Glomerular endothelial cell (primary cell): ENCODE data around the gene ANKDD1A. TPM values are rescaled to one million over a fixed set of nuclear protein-coding genes. Genes with fewer than 3 reads are reported as not detected.
A peak's percentile ranks its signal among the peaks of the same experiment; 100 is the strongest.

Experiments
- DNase-seq: peaks from one replicate; pipeline ENCODE4 v3.0.0-alpha.2; 2011; ENCODE audit warnings: low read depth, low spot score; ENCODE audit errors: extremely low read depth
- total RNA-seq: library from RNA; depleted of rRNA; stranded (reverse); fragments of >200 nt; gene quantifications from 2 replicates; pipeline ENCODE4 v1.2.3, GENCODE V29; 2015

ANKDD1A gene
- total RNA-seq, 1 donor from 2014 or later, result 6.2 TPM

GRCh38 chr15:64959128-64959527 is 47.4 kb downstream of the ANKDD1A start:
- DNase-seq, result no peak

DNA sequence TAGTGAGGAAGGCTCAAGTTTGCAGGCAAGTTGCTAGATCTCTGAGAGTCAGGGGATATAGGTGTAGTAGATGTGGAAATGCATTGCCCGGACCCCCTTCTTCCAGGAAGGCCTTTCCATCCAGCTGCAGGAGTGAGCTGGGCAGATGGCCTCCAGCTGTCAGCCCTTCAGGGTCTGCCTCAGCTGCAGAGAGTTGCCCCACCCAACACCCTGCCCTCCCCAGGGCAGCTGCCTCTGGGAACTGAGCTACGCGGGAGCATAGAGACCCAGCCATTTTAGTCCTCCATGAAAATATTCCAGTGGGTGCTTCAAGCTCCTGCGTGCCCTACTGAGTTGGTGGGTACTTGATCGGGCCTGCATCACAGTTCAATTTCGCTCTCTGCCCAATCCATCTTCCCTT is 48.5 kb downstream of the ANKDD1A start:
- no peak for DNase-seq

- DNase-seq, result no peak
Measured at GRCh38 chr15:64961013-64961412, 49.3 kb downstream of the ANKDD1A start.

- no peak for DNase-seq
Measured at GRCh38 chr15:64969401-64969800, 57.7 kb downstream of the ANKDD1A start.

- DNase-seq, result no peak
Measured at GRCh38 chr15:64970698-64971097, 59.0 kb downstream of the ANKDD1A start.

- DNase-seq, result no peak
Measured at GRCh38 chr15:64975390-64975789, 63.7 kb downstream of the ANKDD1A start.

DNA sequence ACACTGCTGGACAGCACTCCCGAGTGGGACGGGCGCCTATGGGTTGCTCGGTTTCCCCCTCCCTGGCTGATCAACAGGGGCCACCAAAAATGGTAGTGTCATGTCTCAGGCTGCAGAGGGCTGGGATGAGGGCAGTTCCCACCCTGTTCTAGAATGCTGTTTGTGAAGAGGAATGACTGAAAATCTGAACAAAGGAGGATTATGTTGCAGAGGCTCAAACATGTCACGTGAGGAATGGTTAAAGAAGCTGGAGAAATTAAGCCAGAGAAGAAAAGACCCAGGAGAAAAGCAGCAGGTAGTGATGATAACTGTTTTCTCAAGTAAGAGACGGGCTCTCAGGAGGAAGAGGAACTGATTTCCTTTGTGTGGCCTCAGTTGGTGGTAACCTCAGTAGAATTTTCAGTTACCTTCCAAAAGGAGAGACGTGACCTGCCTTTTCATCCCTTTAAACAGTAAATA is 67.6 kb downstream of the ANKDD1A start:
- no peak for DNase-seq

DNA sequence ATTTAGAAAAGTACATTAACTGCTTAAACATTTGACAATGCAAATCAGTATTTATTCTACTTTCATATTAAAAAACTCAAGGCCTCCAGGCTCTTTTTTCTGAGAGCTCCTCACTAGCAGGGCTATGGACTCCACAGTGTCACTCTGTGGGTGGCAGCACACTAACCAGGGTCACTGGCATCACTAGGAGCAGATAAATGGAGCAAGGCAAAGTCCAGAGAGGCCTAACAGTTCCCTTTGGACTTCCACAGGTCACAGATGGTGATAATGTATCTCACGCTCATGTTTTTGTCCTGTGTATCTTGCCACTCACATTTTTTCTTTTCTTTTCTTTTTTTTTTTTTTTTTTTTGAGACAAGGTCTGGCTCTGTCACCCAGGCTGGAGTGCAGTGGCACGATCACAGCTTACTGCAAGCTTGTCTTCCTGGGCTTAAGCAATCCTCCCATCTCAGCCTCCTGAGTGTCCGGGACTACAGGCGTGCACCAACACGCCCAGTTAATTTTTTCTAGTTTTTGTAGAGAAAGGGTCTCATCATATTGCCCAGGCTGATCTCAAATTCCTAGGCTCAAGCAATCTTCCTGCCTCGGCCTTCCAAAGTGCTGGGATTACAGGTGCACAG is 70.2 kb downstream of the ANKDD1A start:
- no peak for DNase-seq

GRCh38 chr15:64982472-64982871 is 70.8 kb downstream of the ANKDD1A start:
- DNase-seq, result no peak

DNA sequence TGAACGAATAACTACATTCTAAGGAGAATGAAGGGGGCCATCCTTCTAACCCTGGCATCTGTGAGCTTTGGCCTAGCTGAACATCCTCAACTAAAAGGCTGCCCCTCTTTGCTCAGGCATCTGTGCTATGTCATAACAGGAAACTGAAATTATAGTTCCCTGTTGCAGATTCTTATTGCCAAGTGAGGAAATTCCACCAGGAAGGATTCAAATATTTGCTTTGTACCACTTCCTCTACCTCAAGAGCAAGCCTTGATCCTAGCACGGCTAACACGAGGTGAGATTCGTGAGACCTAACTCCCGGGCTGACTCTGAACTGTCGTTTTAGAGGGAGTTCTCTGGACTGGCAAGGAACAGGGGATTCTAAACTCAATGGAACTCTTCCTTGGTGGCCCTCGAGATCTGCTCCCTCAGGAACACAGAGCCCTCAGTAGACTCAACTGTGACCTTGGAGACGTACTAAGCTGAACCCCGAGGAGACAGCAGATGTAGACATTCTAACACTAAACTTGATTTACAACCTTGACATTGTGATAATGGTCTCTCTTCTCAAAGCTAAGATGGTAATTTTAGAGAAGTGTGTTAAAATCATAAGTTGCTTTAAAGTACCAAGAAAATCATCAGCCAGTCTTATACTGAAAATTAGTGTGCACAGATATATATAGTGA is 73.8 kb downstream of the ANKDD1A start:
- no peak for DNase-seq

DNA sequence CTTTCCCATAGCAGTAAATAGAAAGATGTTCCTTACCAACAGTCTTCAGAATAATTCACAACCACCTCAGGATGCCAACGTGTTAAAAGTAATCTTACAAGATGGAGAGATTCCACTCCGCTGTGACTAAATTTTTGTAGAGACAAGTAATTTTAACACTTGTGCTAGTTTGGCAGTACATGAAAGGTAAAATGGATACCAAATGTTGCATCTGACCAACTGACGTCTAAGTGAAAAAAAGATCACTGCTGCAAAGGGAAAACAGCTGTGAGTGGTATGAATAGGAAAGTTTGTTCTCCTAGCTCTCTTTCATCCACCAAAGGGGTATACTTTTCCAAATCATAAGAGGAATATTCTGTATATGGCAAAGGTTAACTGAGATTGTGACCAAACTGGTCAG is 75.4 kb downstream of the ANKDD1A start:
- no peak for DNase-seq

DNA sequence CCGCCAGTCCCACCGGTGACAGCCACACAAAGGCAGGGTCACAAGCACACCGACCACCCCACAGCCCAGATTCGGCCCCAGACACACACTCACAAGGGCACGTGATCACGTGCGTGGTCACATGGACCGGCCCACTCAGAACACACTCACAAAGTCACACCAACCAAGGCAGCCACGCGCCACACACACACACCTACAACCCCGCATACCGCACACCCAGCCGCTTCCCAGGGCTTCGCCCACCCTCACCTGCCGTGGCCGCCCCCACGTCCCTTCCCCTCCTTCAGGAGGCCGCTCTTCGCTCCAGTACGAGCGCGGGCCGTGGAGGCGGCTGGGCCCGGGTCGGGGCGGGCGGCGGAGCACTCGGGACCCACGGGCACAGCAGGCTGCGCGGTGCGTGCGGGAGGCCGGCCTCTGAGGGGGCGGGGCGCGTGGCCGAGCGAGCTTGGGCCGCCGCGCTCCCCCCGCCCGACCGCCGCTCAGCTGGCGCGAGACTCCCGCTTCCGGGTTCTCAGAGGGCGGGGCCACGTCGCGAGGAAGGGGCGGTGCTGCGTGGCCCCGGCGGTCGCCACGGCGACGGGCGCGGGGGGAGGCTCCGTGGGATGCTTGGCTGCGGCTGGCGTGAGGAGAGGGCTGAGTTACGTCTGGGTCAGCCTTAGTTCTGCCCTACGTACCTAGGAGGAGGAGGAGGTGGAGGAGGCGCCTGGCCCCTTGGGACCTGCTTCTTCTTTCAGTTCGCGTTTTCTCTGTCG is 77.9 kb downstream of the ANKDD1A start, which contains the start of gene SPG21:
Gene SPG21 (minus strand): TSS at position 499 of the 752 bp plus-strand sequence. CDS start 6,345 bp downstream, outside the sequence.
- peak; percentile 56 for DNase-seq

GRCh38 chr15:64990168-64990470 is 78.4 kb downstream of the ANKDD1A start:
- DNase-seq, result no peak

- no peak for DNase-seq
Measured at GRCh38 chr15:64991536-64992135, 79.9 kb downstream of the ANKDD1A start.

- no peak for DNase-seq
Measured at GRCh38 chr15:64993290-64993689, 81.6 kb downstream of the ANKDD1A start.

DNA sequence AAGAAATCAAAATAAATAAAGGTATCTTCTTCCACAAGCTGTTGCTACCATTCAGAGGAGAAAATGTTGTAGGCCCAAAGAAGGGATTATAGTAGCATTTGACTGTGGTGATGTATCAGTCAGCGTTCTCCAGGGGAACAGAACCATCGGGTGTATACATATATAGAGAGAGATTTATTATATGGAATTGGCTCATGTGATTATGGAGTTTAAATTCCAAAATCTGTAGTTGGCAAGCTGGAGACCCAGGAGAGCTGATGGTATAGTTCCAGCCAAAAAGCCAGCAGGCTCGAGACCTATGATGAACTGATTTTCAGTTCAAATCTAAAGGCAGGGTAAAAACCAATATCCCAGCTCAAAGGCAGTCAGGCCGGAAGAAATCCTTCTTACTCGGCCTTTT is 85.4 kb downstream of the ANKDD1A start:
- no peak for DNase-seq

DNA sequence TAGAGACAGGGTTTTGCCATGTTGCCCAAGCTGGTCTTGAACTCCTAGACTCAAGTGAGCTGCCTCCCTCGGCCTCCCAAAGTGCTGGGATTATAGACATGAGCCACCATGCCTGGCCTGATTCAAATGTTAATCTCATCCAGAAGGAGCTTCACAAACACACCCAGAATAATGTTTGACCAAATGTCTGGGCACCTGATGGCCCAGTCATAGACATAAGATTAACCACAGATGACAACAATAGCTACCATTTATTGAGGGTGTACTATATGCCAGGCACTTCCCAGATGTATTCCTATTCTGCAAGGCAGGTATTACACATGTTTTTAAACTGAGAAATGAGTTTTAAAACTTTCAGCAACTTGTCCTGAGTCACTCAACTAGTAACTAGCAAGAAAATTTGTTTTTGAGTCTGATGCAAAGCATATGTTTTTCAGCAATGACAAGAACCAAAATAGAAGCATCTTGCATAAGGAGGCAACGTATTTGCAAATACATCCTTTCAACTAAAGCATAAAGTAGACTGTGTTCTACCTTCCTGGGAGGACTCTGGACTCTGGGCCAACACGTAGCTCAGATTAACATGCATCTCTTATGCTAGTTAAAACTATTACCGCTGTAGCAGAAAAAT is 86.2 kb downstream of the ANKDD1A start:
- no peak for DNase-seq

DNA sequence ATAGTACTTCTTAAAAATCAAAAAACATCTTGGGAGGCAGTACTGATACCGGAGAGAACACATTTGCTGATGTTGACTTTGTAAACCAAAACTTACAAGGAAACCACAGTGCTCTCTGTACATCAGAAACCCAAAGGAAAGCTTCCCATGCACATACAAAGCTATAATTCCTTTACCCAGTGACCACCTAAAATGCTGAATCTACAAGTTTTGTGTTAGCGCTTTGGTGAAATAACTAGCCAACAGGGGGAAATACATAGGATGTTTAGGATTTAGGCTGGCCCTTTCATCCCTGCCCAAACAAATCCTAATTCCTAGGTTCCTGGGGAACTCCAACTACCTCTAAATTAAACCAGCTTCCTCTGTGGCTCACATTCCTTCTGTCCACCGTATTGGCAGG is 93.3 kb downstream of the ANKDD1A start:
- no peak for DNase-seq

DNA sequence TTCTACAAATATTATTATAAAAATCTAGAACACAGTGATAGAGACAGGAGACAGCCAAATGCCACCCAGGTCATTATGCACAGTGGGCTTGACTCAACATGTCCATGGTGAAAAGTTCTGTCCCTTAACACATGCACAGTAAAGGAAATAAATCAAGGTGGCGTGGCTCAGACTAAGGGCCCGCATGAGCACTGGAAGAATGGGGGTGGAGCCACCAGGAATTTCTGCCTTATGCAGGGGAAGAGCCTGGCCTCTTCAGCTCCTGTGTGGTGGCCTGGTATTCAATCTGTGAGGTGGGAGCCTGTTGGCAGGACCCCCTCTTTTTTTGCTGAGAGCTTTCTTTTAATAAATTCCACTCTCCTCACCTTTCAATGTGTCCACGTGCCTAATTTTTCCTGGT is 95.2 kb downstream of the ANKDD1A start:
- DNase-seq, result no peak
